ENCODE data around the gene RBM47. TPM values are rescaled to one million over a fixed set of nuclear protein-coding genes. Genes with fewer than 3 reads are reported as not detected.
"Not testable (repeated sequence)": the region's sequence is repeated elsewhere in the genome, so short reads cannot be mapped to it uniquely, and the experiment has no call there.

RBM47 gene
- total and polyA plus RNA-seq, 8 donors = 12.3 to 59.6 (median 32.4) TPM

- ATAC-seq (peak; percentile 36 to 70 (median 41)), DNase-seq (peak in 4 of 6 donors; percentile 34 to 54 (median 42))
Observed at GRCh38 chr4:40552536-40552935, 77.1 kb downstream of the RBM47 start.

GRCh38 chr4:40551568-40552136 is 78.0 kb downstream of the RBM47 start:
- H3K36me3 ChIP-seq; intact Hi-C loops (cut with DNase I); FAIRE-seq; H3K27me3 ChIP-seq; H3K9me3 ChIP-seq: not testable (repeated sequence)
- H3K4me3 ChIP-seq = peak overlapping the region in 2 of 4 donors; percentile 7 to 30
- ATAC-seq = peak; percentile 2 to 31 (median 8)
- WGBS, 2 donors = 63 to 68% methylated on average over 9 of the region's 9 CpGs
- H3K4me1 ChIP-seq = peaks cover 20 to 37% (median 25%) of the 10 kb centered on the region in 3 donors
- peak overlapping the region in 3 of 4 donors; percentile 62 to 81 (median 79) for H3K27ac ChIP-seq
- peak in 1 of 6 donors; percentile 26 for DNase-seq

More at GRCh38 chr4:40552536-40552935, 77.1 kb downstream of the RBM47 start:
- intact Hi-C loops (cut with DNase I) = no loop called here
- no peak overlapping the region for H3K4me3 ChIP-seq
- 37 to 40% methylated on average over 6 of the region's 6 CpGs for WGBS, 2 donors
- no peak for TF ChIP-seq CTCF (IDR thresholded peaks at IDR 0.05)
- H3K9me3 ChIP-seq = no peaks in the 10 kb centered on the region
- H3K27ac ChIP-seq = peak overlapping the region in 2 of 4 donors; percentile 79 to 81
- no peaks in the 10 kb centered on the region for H3K36me3 ChIP-seq
- no peak for FAIRE-seq
- peaks cover 13 to 29% (median 18%) of the 10 kb centered on the region in 3 donors for H3K4me1 ChIP-seq
- no peaks in the 10 kb centered on the region for H3K27me3 ChIP-seq

DNA sequence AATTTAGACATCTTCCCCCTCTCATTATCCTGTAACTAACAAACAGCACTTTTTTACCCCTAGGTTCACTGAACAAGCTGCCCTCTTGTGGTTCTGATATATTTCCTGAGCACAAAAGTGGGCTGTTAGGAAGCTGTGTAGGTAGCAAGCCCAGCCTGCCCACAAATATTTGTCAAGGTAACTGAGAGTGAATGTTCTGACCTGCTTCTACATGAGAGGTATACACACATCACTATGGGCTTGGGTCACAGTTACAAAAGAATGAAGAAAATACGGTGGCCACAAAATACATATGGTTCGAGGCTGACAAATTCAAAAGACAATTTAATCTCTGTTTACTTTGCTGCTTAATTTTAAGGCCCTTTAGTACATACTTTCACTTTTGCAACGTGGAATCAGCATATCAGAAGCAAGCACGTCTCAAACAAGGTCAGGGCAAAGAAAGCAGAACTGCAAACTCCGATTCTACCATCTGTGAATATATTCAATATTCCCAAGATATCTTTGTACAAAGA is 78.7 kb downstream of the RBM47 start:
- Histone ChIP-seq H3K27ac (peak overlapping the region; percentile 43 to 81 (median 70)), H3K9me3 (no peaks in the 10 kb centered on the region), H3K27me3 (no peaks in the 10 kb centered on the region), H3K4me1 (peaks cover 24 to 43% (median 32%) of the 10 kb centered on the region in 3 donors), H3K36me3 (no peaks in the 10 kb centered on the region), H3K4me3 (peak overlapping the region in 2 of 4 donors; percentile 7 to 30)
- WGBS, 2 donors = 2 to 7% methylated on average over 5 of the region's 5 CpGs
- peak; percentile 63 to 79 (median 78) for ATAC-seq
- FAIRE-seq = no peak
- TF ChIP-seq CTCF (IDR thresholded peaks at IDR 0.05) = peak in 3 of 4 donors; percentile 12 to 26 (median 21)
- peak in 3 of 6 donors; percentile 44 to 53 (median 50) for DNase-seq
- intact Hi-C loops (cut with DNase I) = no loop called here

- Histone ChIP-seq H3K4me3 (no peak overlapping the region), H3K27me3 (no peaks in the 10 kb centered on the region), H3K4me1 (peaks cover 28 to 48% (median 37%) of the 10 kb centered on the region in 3 donors), H3K36me3 (no peaks in the 10 kb centered on the region), H3K9me3 (no peaks in the 10 kb centered on the region), H3K27ac (peak overlapping the region in 3 of 4 donors; percentile 62 to 81 (median 79))
- intact Hi-C loops (cut with DNase I) = no loop called here
- DNase-seq (no peak), FAIRE-seq (no peak), ATAC-seq (no peak)
- no peak for TF ChIP-seq CTCF (IDR thresholded peaks at IDR 0.05)
- WGBS, 2 donors = 51 to 61% methylated on average over 5 of the region's 5 CpGs
Observed at GRCh38 chr4:40550196-40550595, 79.5 kb downstream of the RBM47 start.

DNA sequence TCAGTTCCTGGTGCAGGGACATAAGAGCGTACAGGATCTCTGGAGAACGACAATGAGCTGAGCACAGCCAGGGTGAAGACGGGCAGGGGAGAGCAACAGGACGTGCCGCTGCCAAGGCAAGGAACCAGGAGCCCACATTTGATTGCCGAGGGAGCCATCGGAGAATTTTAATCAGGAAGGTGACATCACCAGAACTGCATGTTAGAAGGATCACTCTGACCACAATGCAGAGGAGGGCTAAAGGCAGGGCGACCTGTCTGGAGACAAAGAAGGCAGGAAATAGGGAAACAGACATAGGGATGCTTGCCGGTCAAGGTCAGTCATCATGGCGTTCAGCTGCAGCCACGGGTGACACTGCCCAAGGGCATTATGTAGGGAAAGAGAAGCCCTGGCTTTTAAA is 81.4 kb downstream of the RBM47 start:
- Histone ChIP-seq H3K9me3 (no peaks in the 10 kb centered on the region), H3K36me3 (no peaks in the 10 kb centered on the region), H3K27ac (peak overlapping the region in 1 of 4 donors; percentile 5), H3K4me1 (peaks cover 28 to 46% (median 37%) of the 10 kb centered on the region in 3 donors), H3K4me3 (no peak overlapping the region), H3K27me3 (no peaks in the 10 kb centered on the region)
- TF ChIP-seq CTCF (IDR thresholded peaks at IDR 0.05) = no peak
- FAIRE-seq (no peak), DNase-seq (no peak), ATAC-seq (no peak)
- intact Hi-C loops (cut with DNase I) = no loop called here
- WGBS, 2 donors = 71% methylated on average over 11 of the region's 11 CpGs

All from pancreas (tissue), 10 donors.